ENCODE data around the gene HADHB.
"Not testable (repeated sequence)": the region's sequence is repeated elsewhere in the genome, so short reads cannot be mapped to it uniquely, and the experiment has no call there.

Gene HADHB

DNA sequence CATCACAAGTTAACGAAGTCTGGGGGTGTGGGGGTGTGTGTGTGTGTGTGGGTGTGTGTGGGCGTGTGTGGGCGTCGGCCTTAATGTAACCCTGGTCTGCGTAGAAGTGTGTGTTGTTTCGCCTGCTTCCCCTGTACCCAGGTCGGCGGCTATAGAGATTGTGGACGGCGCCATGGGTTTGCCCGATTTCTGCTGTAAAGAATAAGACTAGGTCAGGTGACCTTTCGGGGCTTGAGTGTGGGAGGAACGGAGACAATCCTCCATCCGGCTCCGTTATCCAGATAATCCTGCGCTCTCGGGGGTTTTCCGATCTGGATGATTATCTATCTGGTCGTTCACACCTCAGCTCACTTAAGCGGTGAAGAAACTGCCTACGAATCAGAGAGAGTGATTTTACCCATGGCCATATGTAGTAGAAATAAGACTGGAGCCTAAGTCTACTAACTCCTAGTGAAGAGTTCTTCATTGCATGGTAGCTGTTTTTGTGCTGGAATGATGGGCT lies 543 bp downstream of the HADHB start:
- DNase-seq, result peak; percentile 48 to 68 (median 56)

- DNase-seq, result peak in 3 of 4 experiments; percentile 23 to 41 (median 30)
These were observed 1.1 kb downstream of the HADHB start for GRCh38 chr2:26245810-26246209.

GRCh38 chr2:26246818-26247217 lies 2.1 kb downstream of the HADHB start:
- DNase-seq, result peak in 3 of 4 experiments; percentile 35 to 51 (median 47)

GRCh38 chr2:26249625-26250024 lies 4.9 kb downstream of the HADHB start:
- DNase-seq, result no peak

GRCh38 chr2:26251893-26252292 lies 7.2 kb downstream of the HADHB start:
- no peak for DNase-seq

- DNase-seq, result peak; percentile 37 to 71 (median 64)
These were observed 11.1 kb downstream of the HADHB start for GRCh38 chr2:26255759-26256384.

- DNase-seq, result not testable (repeated sequence)
These were observed 14.1 kb downstream of the HADHB start for GRCh38 chr2:26258836-26259235.

DNA sequence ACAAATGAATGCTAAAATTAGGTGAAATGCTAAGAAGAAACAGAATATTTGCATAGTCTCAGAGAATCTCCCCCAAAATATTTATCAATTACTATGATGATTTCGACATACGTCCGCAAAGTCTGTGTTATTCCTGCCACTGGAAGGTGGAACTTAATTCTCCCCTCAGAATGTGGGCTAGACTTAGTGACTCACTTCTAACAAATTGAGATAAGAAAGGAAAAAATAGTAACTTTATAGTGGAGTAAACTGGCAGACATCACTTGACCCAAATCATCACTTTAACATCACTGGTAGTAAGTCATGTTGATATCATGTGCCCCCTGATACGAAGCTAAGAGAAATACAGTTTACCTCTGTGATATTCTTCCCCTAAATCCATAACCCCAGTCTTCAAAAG lies 23.5 kb downstream of the HADHB start:
- DNase-seq, result peak; percentile 4 to 51 (median 26)

- DNase-seq, result peak; percentile 6 to 52 (median 47)
These were observed 24.1 kb downstream of the HADHB start for GRCh38 chr2:26268670-26269385.

DNA sequence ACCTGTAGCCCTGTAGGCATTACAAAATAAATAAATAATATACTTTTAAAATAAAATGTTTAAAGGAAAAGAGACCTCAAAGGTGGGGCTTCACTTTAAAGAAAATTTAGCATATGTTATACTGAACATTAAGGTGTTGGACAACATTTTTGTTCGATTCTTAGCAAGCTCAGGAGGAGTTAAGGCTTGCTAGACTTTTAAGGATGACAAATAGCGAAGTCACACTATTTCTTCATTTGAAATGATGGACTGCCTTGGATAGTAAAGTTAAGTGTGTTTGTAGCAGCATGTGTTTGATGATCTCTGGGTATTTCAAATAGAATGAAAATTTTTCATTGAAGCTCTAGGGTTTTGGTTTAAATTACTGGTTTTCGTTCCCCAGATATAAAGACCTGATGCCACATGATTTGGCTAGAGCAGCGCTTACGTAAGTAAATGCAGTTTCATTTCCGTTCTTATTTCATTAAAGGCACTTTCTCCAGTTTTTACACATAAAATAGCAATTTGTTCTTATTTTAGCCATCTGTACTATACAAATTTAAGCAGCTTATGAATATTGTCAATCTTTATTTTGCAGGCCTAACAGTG lies 24.9 kb downstream of the HADHB start:
- peak; percentile 31 to 75 (median 60) for DNase-seq

DNA sequence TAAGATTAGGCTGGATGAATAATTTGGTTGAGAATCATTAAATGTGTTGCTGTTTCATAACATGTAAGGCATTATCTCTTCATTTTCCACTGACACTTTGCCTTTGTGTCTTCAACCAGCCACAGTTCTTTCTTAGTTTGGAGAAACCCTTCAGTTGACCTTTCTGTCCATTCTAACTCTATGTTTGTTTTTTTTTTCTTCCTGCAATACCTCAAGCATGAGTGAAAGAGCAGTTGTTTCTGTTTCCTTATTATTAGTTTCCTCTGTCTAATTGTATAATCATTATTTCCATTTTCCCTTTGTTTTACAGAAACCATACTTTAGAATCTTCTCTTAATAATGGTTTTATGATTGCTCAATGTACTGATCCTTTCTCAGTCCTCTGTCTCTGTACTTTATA lies 25.6 kb downstream of the HADHB start:
- peak in 1 of 4 experiments; percentile 21 for DNase-seq

DNA sequence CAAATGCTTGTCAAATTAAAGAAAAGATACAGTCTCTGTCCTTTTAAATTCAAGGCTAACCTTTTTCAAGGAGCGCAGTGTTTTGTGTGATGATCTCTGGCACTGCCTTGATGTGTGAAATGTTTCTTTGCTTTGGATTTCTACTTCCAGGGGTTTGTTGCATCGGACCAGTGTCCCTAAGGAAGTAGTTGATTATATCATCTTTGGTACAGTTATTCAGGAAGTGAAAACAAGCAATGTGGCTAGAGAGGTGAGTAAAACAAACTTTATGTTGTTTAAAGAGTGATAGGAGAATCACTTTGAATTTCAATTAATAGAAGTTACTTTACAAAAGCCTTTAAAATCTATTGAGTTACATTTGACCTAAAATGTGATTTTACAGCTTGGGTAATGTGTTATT lies 28.8 kb downstream of the HADHB start:
- peak; percentile 8 to 56 (median 34) for DNase-seq

DNA sequence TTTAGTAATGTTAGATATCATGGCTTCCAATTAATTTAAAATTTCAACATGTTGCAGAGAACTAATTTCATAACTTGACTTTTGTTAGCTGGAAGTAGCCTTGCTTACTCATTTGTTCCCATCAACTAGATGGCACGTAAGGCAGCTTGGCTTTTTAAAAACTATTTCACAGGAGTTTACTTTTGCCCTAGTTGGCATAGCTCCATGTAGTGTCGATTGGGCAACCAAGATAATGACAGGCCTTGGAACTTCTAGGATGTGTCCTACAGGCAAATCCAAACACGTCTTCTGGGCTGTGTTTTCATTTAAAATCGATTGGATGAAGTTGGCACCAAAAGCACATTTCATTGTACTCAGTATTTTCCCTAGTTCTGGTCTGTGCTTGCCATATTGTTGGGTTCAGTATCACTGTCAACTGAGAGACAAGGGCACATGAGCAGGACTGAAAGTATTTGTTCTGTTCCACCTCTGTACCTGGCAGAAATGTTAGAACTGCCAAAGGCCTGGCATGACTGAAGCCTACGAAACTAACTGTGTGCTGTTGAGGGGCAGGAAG lies 29.4 kb downstream of the HADHB start:
- peak; percentile 62 to 80 (median 72) for DNase-seq

GRCh38 chr2:26276484-26277227 lies 31.9 kb downstream of the HADHB start:
- DNase-seq, result no peak

DNA sequence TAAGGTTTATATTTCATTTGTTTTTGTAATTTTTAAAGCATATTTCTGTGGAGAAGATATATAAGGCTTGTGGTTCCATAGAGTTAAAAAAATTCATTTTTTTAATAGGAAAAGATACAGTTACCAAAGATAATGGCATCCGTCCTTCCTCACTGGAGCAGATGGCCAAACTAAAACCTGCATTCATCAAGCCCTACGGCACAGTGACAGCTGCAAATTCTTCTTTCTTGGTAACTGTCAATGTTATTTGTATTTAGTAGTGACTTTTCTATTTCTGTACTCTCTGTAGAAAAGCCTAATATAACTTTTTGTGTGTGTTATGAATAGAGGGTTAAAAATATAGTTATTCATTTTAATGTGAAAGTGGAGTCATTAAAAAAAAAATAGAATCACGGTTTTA lies 35.1 kb downstream of the HADHB start:
- DNase-seq, result no peak

DNA sequence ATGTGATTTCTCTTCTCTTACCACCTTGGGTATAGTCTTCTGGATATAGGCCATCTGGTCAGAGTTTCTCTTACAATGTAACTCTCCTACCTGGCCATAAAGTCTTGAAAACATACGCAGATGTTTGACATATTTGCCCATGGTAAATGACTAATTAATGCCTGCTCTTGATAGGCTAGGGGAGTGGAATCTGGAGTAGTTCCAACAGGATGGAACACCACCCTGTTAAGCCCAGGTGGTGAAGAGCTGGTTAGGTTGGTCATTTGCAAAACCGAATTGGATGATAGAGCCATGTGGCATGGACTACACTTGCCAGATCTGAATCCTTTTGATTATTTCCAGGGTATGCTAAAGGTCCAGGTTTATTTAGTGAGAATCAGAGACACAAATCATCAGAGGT lies 36.5 kb downstream of the HADHB start:
- DNase-seq, result no peak

GRCh38 chr2:26283606-26284005 lies 38.9 kb downstream of the HADHB start:
- no peak for DNase-seq

DNA sequence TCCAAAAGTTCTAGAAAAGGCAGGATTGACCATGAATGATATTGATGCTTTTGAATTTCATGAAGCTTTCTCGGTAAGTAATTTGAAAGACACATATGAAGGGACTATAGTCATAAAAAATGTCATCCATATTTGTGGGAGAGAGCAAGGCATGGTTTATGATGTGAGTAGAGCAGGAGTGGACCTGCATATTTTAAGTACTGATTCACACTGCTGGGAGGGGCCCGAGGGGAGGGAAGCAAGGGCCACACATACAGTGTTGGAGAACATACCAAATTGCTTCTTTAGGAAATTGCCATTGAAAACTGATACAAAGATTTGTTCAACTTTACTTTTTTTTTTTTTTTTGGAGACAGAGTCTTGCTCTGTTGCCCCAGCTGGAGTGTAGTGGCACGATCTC lies 39.4 kb downstream of the HADHB start:
- DNase-seq, result no peak

DNA sequence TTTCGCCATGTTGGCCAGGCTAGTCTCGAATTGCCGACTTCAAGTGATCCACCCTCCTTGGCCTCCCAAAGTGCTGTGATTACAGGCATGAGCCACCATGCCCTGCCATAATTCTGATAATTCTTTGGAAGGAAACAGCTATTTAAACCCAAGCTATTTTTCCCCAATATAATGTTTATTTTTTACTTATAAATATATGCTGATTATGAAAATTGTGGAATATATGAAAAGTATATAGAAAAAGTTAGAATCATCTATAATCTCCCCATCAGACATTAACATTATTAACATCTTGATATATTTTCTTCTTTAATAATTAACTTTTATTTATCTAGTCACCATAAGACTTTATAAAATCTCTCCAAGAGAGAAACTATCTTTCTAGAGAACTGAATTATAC lies 41.2 kb downstream of the HADHB start:
- DNase-seq, result no peak

GRCh38 chr2:26290001-26290400 lies 45.3 kb downstream of the HADHB start:
- peak; percentile 52 to 83 (median 74) for DNase-seq

DNA sequence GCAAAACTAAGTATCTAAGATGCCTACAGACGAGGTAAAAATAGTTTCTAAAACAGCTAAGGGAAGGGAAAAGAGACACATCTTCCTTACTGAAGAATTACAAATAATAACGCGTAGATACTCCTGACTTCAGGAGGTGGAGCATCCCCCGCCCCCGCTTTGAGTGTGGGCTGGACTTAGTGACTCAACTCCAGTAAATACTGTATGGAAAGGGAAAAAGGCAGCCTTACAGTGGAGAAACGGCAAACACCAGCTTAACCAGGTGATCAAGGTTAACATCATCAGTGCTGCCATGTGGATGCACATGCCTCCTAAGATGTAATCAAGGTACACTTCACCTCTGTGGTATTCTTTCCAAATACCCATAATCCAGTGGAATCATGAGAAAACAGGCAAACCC lies 47.9 kb downstream of the HADHB start:
- peak; percentile 53 to 84 (median 60) for DNase-seq

- no peak for DNase-seq
These were observed 50.8 kb downstream of the HADHB start for GRCh38 chr2:26295511-26295910.

GRCh38 chr2:26297061-26297460 lies 52.3 kb downstream of the HADHB start:
- no peak for DNase-seq

Measured in suppressor macrophage (primary cell).